Glomerular visceral epithelial cell (primary cell): ENCODE results near the gene ATP8B1.
"Not testable (repeated sequence)": the region's sequence is repeated elsewhere in the genome, so short reads cannot be mapped to it uniquely, and the experiment has no call there.

Experiments used
- DNase-seq: peaks from one replicate; pipeline ENCODE4 v3.0.0-alpha.2; 2016; ENCODE audit errors: extremely low spot score

The ATP8B1 gene

GRCh38 chr18:57767259-57768050, 35.7 kb downstream of the ATP8B1 start:
- no peak for DNase-seq

GRCh38 chr18:57764995-57765394, 38.1 kb downstream of the ATP8B1 start:
- no peak for DNase-seq

GRCh38 chr18:57764087-57764486, 39.0 kb downstream of the ATP8B1 start:
- DNase-seq, result no peak

- no peak for DNase-seq
Measured at GRCh38 chr18:57762686-57763085, 40.4 kb downstream of the ATP8B1 start.

GRCh38 chr18:57759650-57760049, 43.5 kb downstream of the ATP8B1 start:
- peak; percentile 15 for DNase-seq

GRCh38 chr18:57755473-57756067, 47.5 kb downstream of the ATP8B1 start:
- no peak for DNase-seq

GRCh38 chr18:57754577-57755338, 48.4 kb downstream of the ATP8B1 start:
- DNase-seq, result peak; percentile 27

GRCh38 chr18:57753063-57753462, 50.1 kb downstream of the ATP8B1 start:
- DNase-seq, result no peak

- DNase-seq, result no peak
Measured at GRCh38 chr18:57749604-57749970, 53.5 kb downstream of the ATP8B1 start.

GRCh38 chr18:57748770-57749603, 54.1 kb downstream of the ATP8B1 start:
- peak; percentile 32 for DNase-seq

GRCh38 chr18:57747809-57748680, 55.1 kb downstream of the ATP8B1 start:
- DNase-seq, result no peak

GRCh38 chr18:57744211-57744694, 58.9 kb downstream of the ATP8B1 start:
- DNase-seq, result no peak

GRCh38 chr18:57743008-57743407, 60.1 kb downstream of the ATP8B1 start:
- peak; percentile 81 for DNase-seq

GRCh38 chr18:57741273-57741672, 61.8 kb downstream of the ATP8B1 start:
- DNase-seq, result no peak

- no peak for DNase-seq
Measured at GRCh38 chr18:57738078-57738477, 65.0 kb downstream of the ATP8B1 start.

- peak; percentile 75 for DNase-seq
Measured at GRCh38 chr18:57737400-57738060, 65.6 kb downstream of the ATP8B1 start.

GRCh38 chr18:57735042-57735441, 68.1 kb downstream of the ATP8B1 start:
- not testable (repeated sequence) for DNase-seq

GRCh38 chr18:57733861-57734260, 69.3 kb downstream of the ATP8B1 start:
- no peak for DNase-seq

GRCh38 chr18:57730146-57730545, 73.0 kb downstream of the ATP8B1 start:
- DNase-seq, result no peak

- DNase-seq, result peak; percentile 67
Measured at GRCh38 chr18:57728941-57729511, 74.1 kb downstream of the ATP8B1 start.
